ENCODE results near the gene KREMEN2.
A peak's percentile ranks its signal among the peaks of the same experiment; 100 is the strongest.

KREMEN2 gene, protein sequence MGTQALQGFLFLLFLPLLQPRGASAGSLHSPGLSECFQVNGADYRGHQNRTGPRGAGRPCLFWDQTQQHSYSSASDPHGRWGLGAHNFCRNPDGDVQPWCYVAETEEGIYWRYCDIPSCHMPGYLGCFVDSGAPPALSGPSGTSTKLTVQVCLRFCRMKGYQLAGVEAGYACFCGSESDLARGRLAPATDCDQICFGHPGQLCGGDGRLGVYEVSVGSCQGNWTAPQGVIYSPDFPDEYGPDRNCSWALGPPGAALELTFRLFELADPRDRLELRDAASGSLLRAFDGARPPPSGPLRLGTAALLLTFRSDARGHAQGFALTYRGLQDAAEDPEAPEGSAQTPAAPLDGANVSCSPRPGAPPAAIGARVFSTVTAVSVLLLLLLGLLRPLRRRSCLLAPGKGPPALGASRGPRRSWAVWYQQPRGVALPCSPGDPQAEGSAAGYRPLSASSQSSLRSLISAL

DNA sequence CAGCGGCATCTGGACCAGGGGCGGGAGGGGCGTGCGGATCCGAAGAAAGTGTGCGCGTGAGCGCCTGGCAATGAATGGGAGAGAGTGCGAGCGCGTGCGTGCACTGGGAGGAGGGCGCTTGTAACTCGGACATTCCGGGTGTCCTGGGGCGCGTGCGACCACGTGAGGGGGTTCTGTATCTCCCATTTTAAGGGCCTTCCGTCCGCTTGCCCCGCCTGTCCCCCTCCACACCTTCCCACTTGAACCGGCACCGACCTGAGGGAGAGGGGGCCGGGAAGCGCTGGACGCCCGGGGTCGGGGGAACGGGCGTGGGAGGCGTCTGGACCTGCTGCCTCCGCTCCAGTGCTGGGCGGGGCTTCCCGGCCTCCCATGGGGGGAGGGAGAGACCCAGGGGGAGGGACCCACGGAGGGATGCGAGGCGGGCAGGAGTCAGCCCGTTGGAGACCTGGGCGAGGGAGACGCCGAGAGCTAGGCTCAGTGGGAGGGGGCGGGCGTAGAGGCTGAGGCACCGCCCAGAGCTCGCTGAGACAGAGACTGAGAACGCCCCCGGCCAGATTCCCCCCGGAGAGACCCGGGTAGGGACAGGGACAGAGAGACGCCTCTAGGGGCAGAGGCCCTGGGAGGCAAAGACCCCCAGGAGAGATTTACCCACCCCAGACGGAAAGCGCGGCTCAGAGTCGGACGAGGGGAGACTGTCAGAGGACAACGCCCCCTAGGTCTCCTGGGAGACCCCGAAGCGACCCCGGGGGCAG, at the start of gene KREMEN2:
KREMEN2 (plus strand) TSS at position 553 of the 752 bp plus-strand sequence. CDS start 246 bp downstream, outside the sequence.
- Histone ChIP-seq H3K9me3 (ENCODE audit: insufficient read depth, low read depth, low read length) (no peaks in the 10 kb centered on the region), H3K4me1 (ENCODE audit: insufficient read depth, low read length, poor library complexity, severe bottlenecking) (no peaks in the 10 kb centered on the region), H2AFZ (ENCODE audit: low read length) (peak within 1 kb of the TSS; percentile 64; the same call in 1 of the 2 replicates), H3K9me2 (replicated peaks; ENCODE audit: low read depth, low read length) (no peaks in the 10 kb centered on the region), H3K9ac (ENCODE audit: low read depth, low read length, poor library complexity, severe bottlenecking) (no peak within 1 kb of the TSS), H4K20me1 (ENCODE audit: insufficient read depth, low read length, poor library complexity, severe bottlenecking) (no peaks in the 10 kb centered on the region), H3K79me2 (ENCODE audit: insufficient read depth, low read length) (no peaks in the 10 kb centered on the region), H3K4me3 (ENCODE audit: low read length, poor library complexity, severe bottlenecking) (peak within 1 kb of the TSS; percentile 66), H3K4me2 (ENCODE audit: low read depth, low read length, poor library complexity, severe bottlenecking) (peak within 1 kb of the TSS; percentile 74), H3K27me3 (ENCODE audit: insufficient read depth, low read length, poor library complexity, severe bottlenecking) (no peaks in the 10 kb centered on the region), H3K36me3 (ENCODE audit: insufficient read depth, low read length) (no peaks in the 10 kb centered on the region), H3F3A (ENCODE audit: low read depth) (no peaks in the 10 kb centered on the region)
- TF ChIP-seq, protein P1, sequence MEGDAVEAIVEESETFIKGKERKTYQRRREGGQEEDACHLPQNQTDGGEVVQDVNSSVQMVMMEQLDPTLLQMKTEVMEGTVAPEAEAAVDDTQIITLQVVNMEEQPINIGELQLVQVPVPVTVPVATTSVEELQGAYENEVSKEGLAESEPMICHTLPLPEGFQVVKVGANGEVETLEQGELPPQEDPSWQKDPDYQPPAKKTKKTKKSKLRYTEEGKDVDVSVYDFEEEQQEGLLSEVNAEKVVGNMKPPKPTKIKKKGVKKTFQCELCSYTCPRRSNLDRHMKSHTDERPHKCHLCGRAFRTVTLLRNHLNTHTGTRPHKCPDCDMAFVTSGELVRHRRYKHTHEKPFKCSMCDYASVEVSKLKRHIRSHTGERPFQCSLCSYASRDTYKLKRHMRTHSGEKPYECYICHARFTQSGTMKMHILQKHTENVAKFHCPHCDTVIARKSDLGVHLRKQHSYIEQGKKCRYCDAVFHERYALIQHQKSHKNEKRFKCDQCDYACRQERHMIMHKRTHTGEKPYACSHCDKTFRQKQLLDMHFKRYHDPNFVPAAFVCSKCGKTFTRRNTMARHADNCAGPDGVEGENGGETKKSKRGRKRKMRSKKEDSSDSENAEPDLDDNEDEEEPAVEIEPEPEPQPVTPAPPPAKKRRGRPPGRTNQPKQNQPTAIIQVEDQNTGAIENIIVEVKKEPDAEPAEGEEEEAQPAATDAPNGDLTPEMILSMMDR (conservative IDR thresholded peaks at IDR 0.05; ENCODE audit: low read length): no peak
- no peak for TF ChIP-seq EZH2phosphoT487 (IDR thresholded peaks at IDR 0.05; ENCODE audit: borderline replicate concordance)

DNA sequence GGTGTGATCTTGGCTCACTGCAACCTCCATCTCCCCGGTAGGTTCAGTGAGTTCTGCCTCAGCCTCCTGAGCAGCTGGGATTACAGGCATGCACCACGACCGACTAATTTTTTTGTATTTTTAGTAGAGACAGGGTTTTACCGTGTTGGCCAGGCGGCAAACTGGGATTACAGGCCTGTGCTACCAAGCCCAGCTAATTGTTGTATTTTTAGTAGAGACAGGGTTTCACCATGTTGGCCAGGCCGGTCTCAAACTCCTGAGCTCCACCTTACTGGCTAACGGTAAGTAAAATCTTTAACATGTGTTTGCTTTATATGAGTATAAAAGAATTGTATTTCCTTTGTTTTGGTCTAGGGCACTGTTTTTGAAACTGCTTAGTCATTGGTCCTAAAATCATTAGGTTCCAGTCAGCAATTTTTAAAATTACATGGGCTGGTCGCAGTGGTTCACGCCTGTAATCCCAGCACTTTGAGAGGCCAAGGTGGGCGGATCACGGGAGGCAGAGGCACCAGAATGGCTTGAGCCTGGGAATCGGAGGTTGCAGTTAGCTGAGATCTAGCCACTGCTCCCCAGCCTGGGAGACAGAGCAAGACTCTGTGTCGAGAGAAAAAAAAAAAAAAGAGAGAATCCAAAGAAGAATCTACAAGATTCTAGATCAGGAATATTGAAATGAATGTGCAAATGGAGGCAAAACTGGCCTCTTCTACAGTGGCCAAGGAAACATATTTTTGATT, 48.7 kb upstream of the KREMEN2 start:
- H3K4me2 ChIP-seq (ENCODE audit: low read depth, low read length, poor library complexity, severe bottlenecking): no peak overlapping the region

More for the DNA sequence above, 48.7 kb upstream of the KREMEN2 start:
- Histone ChIP-seq H4K20me1 (ENCODE audit: insufficient read depth, low read length, poor library complexity, severe bottlenecking) (no peaks in the 10 kb centered on the region), H3K4me3 (ENCODE audit: low read length, poor library complexity, severe bottlenecking) (no peak overlapping the region), H3K79me2 (ENCODE audit: insufficient read depth, low read length) (peaks cover 9% of the 10 kb centered on the region; the same call in 1 of the 2 replicates), H3K9me3 (ENCODE audit: insufficient read depth, low read depth, low read length) (no peaks in the 10 kb centered on the region), H3K9me2 (replicated peaks; ENCODE audit: low read depth, low read length) (no peaks in the 10 kb centered on the region), H3K36me3 (ENCODE audit: insufficient read depth, low read length) (no peaks in the 10 kb centered on the region), H3K9ac (ENCODE audit: low read depth, low read length, poor library complexity, severe bottlenecking) (peak overlapping the region; percentile 48), H2AFZ (ENCODE audit: low read length) (no peak overlapping the region), H3K27me3 (ENCODE audit: insufficient read depth, low read length, poor library complexity, severe bottlenecking) (no peaks in the 10 kb centered on the region), H3F3A (ENCODE audit: low read depth) (no peaks in the 10 kb centered on the region), H3K4me1 (ENCODE audit: insufficient read depth, low read length, poor library complexity, severe bottlenecking) (peaks cover 12% of the 10 kb centered on the region)
- TF ChIP-seq EZH2phosphoT487 (IDR thresholded peaks at IDR 0.05; ENCODE audit: borderline replicate concordance): no peak
- TF ChIP-seq, protein P1 (conservative IDR thresholded peaks at IDR 0.05; ENCODE audit: low read length): no peak
